NCI-H2196 treated with DMSO at 0.1 percent for 48 hours (cell line): ENCODE measurements around the gene RAI14.
"Not testable (repeated sequence)": the region's sequence is repeated elsewhere in the genome, so short reads cannot be mapped to it uniquely, and the experiment has no call there.

Experiments used
- DNase-seq: peaks from one replicate; lab custom pipeline; 2025; ENCODE audit not compliant: unreplicated experiment; lab: John Stamatoyannopoulos, UW

The RAI14 gene

DNA sequence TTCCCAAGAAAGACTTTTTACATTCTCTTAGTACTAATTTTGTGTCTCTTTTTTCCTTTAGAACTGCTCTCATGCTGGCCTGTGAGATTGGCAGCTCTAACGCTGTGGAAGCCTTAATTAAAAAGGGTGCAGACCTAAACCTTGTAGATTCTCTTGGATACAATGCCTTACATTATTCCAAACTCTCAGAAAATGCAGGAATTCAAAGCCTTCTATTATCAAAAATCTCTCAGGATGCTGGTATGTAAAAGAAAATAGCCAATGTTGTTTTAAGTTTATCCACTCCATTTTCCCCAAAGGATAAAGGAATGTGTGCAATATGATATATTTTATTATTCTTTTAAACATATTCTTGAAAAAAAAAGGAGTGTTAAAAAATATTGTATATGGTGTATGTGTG lies 155.6 kb downstream of the RAI14 start:
- DNase-seq, result no peak

DNA sequence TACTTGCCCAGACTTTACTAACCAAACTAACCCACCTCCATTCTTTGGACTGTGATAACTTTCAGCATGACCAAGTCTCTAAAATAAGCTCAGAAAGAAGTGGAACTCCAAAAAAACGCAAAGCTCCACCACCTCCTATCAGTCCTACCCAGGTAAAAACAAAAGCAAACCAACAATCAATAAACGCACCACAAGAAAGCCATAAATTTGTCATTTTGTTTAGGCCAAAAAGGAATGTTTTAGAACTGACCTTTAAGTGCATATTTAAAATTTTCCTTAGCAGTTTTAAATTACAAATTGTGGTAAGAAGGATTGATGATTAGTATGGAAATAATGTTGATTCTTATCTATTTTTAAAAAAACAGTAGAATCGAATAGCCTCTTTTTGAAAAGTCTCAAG lies 157.4 kb downstream of the RAI14 start:
- DNase-seq, result no peak

DNA sequence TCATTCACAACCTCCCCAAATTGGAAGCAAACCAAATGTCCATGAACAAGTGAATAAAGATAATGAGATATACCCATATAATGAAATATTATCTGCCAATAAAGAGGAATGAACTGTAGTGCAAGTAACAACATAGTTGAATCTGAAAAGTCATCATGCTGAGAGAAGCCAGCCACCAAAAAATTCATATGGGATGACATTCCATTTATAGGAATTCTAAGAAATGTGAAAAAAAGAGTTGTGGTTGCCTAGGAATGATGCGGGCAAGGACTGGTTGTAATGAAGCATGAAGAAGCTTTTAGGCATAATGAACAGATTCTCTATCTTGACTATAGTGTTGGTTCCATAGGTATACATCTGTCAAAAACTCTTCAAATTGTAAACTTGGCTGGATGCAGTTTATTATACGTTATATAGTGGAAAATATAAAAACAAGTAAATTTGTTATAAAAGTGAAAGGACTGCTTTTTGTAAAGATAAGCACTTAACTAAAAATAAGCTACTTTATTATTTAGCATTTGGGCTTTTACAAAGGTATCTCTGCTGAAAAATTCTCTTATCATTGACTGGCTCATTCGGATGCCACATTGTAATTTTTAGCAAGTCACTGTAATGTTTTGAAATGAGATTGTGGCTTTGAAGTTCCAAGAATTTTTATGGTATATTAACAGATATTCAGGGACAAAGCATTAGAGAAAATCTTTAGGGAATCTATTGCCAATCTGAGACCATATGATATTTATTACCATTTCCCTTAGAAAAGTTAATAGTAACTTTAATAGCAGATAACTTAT lies 161.6 kb downstream of the RAI14 start:
- DNase-seq, result no peak

DNA sequence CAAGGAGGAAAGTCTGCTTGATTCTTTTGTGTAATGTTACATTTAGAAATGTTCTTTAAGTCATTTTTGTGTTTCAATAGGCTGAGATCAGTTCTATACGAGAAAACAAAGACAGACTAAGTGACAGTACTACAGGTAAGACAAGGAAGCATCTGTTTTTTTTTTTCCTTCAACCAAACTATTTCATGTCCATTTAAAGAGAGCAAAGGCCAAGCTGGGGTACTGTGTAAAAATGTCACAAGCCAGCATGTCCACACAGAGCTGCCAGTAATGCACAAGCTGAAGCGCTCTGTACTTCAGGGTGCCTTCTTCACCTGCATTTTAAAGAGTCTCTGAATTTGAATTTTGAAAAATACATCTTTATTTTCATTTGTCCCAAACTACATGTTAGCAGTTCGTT lies 162.6 kb downstream of the RAI14 start:
- no peak for DNase-seq

DNA sequence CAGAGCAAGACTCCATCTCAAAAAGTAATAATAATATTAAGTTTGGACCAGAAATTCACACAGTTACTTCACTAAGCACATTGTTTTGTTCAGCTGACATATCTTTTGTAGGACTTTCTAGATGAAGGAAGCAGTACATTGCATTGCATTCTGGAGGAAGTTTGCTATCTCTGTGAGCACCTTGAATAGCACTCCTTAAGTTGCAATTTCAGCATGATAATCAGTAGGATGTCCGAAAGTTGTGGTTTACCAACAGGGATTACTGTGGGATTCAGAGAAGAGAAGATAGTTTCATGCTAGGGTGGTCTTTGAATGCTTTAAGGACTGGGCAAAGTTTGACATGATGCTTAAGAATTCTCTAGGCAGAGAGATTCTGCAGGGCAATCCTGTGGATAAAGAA lies 164.5 kb downstream of the RAI14 start:
- DNase-seq, result no peak

DNA sequence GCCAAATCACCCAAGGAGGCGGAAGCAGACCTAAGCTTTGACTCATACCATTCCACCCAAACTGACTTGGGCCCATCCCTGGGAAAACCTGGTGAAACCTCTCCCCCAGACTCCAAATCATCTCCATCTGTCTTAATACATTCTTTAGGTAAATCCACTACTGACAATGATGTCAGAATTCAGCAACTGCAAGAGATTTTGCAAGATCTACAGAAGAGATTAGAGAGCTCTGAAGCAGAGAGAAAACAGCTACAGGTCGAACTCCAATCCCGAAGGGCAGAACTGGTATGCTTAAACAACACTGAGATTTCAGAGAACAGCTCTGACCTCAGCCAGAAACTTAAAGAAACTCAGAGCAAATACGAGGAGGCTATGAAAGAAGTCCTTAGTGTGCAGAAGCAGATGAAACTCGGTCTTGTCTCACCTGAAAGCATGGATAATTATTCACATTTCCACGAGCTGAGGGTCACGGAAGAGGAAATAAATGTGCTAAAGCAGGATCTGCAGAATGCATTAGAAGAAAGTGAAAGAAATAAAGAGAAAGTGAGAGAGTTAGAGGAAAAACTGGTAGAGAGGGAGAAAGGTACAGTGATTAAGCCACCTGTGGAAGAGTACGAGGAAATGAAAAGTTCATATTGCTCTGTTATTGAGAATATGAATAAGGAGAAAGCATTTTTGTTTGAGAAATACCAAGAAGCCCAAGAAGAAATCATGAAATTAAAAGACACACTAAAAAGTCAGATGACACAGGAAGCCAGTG lies 167.0 kb downstream of the RAI14 start:
- no peak for DNase-seq

DNA sequence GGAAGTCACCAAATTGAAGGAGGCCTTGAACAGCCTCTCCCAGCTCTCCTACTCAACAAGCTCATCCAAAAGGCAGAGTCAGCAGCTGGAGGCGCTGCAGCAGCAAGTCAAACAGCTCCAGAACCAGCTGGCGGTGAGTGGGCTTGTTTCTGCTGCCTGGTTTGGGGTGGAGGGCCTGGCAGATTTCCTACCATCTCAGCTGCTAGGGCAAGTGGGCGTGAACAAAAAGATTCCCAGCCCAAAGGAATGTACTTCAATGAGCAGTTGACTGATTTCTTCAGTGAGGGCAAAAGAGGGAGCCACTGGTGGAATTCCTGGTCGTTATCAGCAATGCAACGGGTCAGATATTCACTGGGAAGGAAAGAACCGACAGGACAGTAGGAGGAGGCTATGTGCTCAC lies 170.2 kb downstream of the RAI14 start:
- no peak for DNase-seq

DNA sequence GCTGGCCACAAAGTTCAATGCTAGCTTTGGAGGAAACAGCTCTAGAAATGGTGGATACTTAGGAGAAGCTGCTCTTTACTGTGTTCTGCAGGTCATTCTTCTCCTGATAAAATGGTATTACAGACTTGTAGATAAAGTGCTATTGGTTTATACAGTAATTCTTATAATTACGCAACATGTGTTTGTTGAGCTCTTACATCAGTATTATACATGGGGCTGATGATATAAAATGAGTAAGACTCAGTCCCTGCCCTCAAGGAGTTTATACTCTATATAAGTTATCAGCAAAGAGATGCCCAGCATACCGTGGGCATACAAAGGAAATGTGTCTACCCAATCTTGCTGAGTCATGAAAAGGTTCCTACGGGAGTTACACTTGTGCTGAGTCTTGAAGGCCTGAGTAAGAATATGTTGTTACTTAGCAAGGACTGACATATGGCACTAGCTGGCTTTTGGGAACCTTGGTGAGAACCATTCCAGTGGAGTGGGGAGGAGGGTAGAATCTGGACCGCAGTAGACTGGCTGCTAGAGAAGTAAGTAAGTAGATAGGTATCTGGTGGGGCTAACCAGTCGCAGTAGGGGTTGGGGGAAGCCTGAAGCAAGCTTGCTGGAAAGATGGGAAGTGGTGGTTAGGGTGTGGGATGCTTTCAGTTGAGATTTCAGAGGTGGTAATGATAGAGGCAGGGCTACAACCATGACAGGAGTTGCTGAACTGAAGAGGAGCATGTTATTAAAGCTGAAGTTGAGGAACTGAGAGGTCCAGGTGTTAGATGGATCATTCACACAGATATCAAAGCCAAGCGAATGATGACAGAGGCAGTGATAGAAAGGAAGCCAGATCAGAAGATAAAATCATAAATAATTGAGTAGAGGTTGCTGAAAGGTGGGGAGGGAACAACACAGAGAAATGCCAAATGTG lies 171.7 kb downstream of the RAI14 start:
- no peak for DNase-seq

DNA sequence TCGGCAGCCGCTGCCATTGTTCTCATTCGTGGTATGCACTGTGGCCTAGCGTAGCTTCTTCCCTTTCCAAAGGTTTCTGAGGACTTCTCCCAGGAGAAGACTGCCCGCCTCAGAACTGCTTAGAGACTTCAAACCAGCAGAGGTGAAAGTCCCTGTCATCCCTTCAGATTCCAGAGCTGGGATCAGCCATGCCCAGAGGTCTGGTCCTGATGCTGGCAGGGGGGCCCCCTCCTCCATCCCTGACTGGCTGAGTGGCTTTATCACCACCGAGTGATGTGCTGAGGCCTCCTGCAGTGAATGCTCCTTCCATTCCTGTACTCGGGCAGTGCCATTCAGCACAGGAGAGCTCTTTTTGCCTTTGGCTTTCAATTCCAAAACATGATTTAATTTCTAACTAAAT lies 174.7 kb downstream of the RAI14 start:
- DNase-seq, result not testable (repeated sequence)

DNA sequence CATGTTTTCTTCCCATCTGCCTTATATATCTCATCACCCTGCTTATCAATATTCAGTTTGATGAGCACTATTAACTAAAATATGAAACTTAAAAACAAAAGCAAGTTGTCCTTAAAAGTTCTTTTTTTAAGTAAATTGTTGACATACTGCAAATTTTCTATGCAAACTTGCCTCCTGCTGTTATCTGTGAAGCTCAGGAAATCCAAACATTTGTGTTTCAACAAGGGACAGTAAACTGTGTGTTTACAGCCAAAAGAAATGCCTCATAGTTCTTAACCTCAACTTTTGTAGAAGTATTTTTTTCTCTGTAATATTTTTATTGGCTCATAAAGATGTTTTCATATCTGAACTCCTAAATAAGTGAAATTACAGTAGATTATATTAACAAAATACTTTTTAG lies 175.2 kb downstream of the RAI14 start:
- DNase-seq, result no peak

DNA sequence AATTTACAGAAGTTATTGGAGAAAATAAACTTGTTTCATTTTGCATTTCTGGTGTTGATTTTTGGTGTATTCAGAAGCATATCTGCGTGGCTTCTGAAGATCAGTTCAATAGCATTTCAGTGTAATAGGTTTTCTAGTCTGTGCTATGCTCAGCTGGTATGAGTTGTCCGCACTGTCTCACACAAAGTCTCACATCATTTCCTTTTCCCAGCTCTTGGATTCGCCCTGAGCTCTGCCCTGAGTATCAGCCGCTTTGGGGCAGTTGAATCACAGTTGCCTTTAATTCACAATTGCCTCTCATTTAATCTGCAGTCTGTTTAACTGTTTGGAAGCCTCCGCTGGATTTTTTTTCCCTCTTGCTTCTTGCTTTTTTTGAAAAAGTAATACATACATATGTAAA lies 176.4 kb downstream of the RAI14 start:
- DNase-seq, result no peak

DNA sequence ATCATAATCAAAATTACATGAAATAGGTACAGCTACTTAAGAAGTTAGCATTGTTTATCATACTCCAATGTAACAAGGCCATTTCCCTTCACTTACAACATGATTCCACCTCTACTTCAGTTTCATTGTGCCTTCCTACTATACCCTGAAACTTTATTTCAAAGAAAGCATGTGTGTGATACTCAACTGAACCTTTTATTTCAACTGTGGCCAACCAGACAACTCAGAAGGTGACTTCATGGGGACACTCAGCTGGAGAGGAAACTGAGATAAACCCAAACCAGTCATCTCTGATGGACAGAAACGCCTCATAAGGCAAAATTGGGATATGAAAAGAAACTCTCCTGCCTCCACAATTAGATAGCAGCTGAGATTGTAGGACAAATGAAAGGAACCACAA lies 177.0 kb downstream of the RAI14 start:
- no peak for DNase-seq

DNA sequence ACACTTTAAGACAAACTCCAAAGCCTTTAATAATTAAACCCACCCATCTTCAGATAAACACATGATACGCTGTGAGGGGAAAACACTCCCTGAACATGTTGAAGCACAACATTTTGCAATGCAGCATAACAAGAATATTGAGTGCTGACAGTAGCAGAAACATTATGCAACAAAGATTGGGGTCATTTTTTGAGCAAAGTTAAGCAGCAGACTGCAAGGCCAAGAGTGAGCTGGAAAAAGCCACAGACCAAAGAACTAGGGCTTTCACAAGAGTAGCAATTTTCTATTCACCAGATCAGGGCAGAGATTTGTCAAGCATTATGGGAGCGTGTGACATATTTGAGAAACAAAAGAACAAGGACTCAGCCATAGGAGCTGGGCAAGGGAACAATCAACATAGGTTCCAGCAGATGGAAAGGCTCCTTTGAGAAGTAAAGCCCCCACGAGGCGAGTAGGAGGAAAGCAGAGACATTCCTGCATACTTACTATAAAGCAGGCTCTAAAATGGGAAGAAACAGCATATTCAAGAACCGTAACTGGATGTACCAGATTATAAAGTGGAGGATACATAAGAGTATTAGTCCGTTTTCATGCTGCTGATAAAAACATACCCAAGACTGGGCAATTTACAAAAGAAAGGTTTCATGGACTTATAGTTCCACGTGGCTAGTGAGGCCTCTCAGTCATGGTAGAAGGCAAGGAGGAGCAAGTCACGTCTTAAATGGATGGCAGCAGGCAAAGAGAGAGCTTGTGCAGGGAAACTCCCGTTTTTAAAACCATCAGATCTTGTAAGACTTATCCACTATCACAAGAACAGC lies 178.1 kb downstream of the RAI14 start:
- DNase-seq, result no peak

DNA sequence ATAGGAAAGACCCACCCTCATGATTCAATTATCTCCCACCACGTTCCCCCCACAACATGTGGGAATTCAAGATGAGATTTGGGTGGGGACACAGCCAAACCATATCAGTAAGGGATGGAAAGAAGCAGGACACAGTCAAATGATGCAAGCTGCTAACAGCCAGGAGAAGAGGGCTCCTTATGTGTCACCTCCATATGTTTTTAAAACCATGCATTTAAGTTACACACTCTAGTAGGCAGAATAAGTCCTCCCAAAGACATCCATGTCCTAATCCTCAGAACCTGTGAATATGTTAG lies 178.6 kb downstream of the RAI14 start:
- DNase-seq, result no peak

DNA sequence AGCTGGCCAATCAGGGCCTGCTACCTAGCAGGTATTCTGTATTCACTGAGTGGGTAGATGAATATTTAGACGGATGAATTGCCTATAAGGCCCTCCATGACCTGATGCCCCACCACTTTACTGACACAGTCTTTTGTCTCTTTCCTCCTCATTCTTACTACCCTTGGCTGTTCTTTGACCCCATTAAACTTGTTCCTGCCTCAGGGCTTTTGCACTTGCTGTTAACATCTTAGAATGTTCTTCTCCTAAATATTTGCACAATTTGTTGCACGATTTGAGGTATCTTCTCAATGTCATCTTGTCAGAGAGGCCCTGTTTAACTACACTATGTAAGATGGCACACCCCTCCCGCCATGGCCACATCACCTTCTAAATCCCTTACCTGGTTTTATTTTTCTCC lies 179.5 kb downstream of the RAI14 start:
- no peak for DNase-seq

DNA sequence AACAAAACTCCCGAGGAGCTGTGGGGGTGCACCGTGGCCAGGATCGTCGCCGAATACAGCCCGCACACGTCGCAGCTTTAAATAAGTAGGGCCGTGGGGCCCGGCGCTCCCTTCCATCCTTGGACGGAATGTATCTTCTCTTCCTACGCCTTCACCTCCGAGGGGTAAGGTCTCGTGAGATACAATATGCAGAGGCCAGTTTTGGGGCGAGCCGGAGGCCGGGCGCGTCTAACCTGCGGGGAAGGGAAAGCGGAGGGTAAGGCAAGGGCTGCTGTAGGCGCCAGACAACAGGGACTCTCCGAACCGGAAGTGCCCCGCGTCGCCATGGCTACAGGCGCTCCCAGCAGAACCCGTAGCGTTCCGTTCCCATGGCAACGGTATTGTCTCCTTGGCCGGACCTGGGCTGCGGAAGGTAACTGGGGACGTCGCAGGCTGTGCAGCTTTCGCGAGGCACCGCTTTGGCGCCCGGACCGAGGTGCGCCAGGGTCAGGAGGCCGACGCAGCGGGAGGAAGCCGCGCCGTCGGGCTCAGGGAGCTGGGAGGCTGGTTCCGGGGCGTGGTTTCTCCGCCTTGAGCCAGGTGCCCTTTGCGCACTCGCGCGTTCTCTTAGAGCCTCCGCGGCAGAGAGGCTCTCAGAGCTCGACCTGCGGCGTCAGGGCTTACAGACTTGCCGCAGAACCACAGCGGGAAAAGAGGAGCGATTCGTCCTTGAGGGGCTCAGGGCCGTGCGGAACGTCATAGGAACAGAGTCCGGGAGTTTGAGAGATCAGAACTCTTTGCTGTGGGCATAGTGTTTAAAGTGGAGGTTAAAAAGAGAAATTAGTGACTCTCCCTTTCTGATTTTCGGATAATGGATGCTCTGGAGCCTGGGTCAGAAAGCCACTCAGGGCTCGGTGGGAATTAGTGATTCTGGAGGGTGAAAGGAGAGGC lies 182.9 kb downstream of the RAI14 start, which contains the start of gene TTC23L:
TTC23L (plus strand) TSS at position 380 of the 930 bp plus-strand sequence. CDS start 1,508 bp downstream, outside the sequence.
- peak; percentile 100 for DNase-seq

DNA sequence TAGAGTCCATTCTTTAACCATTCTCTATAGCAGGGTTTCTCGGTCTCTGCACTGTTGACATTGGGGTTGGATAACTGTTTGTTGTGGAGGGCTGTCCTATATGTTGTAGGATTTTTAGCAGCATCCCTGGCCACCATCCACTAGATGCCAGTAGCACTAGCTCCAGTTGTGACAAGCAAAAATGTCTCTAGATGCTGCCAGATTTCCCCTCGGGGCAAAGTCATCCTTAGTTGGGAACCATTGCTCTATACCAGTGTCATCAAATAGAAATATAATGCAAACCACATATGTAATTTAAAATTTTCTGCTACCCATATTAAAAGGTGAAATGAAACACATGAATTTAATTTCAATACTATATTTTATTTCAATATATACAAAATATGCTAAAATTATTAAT lies 185.7 kb downstream of the RAI14 start:
- no peak for DNase-seq

DNA sequence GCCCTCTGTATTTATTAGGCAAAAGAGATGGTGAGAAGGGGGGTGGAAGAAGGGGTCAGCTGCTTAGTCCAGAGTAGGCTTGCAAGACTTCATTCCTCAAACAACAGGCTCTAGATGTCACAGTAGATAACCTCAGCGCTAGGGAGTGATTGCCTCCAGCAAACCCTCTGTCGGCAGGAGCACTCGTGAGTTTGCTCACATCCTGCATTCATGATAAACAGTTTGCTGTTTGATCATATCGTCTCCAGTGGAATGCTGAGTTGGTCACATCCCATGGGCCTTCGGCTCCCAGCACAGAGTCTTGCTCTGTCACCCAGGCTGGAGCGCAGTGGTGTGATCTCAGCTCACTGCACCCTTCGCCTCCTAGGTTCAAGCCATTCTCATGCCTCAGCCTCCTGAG lies 186.4 kb downstream of the RAI14 start:
- no peak for DNase-seq

DNA sequence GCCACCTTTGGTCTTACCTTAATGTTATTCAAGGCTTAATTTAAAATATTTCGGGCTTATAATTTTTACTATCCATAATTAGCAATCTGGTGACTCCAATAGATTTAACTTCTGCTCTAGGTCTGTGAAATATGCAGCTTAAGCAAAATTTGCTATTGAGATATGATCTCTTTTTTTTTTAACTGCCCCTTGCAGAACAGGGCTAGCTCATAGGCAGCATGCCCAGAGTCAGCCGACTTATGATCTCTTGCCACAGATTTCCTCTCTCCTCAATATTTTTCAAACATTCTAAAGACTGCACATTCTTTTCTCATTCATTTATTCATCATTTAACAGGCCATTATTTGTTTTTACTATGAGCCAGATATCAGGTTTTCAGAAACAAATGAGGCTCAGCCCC lies 187.4 kb downstream of the RAI14 start:
- no peak for DNase-seq

DNA sequence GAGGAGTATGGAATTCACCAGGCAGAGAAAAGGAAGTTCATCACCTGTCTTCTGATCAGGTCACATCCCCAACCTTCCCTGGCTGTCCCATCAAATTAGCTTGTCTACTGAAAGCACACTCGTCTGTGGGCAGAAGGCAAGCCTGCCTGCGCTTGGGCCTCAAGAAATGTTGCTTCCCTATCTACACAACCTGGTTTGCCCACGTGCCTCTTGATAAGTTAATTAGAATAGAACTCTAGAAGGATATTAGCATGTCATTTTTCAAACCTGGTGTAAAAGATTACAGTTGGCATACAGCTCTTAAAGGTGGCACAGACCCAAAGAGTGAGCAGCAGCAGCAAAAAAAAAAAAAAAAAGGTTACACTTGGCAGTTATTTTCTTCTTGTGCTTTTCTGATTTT lies 188.0 kb downstream of the RAI14 start:
- no peak for DNase-seq
